Measurements from ENCODE around the gene IFFO2.

GRCh38 chr1:18951818-18952391 lies 4.6 kb downstream of the IFFO2 start:
- TF ChIP-seq EP300 (IDR thresholded peaks at IDR 0.05; ENCODE audit: low read depth in 2 of 2, low read length in 2 of 2), result no peak
- TF ChIP-seq EP300 (CRISPR knock-in tag; IDR thresholded peaks at IDR 0.05; ENCODE audit: borderline replicate concordance), result no peak
- no peak for TF ChIP-seq NCOA1 (CRISPR knock-in tag; IDR thresholded peaks at IDR 0.05)
- TF ChIP-seq ZNF251 (CRISPR knock-in tag; IDR thresholded peaks at IDR 0.05), result no peak
- TF ChIP-seq, protein P1, sequence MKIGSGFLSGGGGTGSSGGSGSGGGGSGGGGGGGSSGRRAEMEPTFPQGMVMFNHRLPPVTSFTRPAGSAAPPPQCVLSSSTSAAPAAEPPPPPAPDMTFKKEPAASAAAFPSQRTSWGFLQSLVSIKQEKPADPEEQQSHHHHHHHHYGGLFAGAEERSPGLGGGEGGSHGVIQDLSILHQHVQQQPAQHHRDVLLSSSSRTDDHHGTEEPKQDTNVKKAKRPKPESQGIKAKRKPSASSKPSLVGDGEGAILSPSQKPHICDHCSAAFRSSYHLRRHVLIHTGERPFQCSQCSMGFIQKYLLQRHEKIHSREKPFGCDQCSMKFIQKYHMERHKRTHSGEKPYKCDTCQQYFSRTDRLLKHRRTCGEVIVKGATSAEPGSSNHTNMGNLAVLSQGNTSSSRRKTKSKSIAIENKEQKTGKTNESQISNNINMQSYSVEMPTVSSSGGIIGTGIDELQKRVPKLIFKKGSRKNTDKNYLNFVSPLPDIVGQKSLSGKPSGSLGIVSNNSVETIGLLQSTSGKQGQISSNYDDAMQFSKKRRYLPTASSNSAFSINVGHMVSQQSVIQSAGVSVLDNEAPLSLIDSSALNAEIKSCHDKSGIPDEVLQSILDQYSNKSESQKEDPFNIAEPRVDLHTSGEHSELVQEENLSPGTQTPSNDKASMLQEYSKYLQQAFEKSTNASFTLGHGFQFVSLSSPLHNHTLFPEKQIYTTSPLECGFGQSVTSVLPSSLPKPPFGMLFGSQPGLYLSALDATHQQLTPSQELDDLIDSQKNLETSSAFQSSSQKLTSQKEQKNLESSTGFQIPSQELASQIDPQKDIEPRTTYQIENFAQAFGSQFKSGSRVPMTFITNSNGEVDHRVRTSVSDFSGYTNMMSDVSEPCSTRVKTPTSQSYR (CRISPR knock-in tag; IDR thresholded peaks at IDR 0.05; ENCODE audit: borderline replicate concordance), result no peak
- TF ChIP-seq TCF12 (IDR thresholded peaks at IDR 0.05), result no peak
- no peak for TF ChIP-seq TCF12 (CRISPR knock-in tag; IDR thresholded peaks at IDR 0.05)
- TF ChIP-seq, protein P2, sequence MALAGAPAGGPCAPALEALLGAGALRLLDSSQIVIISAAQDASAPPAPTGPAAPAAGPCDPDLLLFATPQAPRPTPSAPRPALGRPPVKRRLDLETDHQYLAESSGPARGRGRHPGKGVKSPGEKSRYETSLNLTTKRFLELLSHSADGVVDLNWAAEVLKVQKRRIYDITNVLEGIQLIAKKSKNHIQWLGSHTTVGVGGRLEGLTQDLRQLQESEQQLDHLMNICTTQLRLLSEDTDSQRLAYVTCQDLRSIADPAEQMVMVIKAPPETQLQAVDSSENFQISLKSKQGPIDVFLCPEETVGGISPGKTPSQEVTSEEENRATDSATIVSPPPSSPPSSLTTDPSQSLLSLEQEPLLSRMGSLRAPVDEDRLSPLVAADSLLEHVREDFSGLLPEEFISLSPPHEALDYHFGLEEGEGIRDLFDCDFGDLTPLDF (CRISPR knock-in tag; IDR thresholded peaks at IDR 0.05), result no peak
- TF ChIP-seq CTCF (CRISPR knock-in tag; IDR thresholded peaks at IDR 0.05), result no peak
- TF ChIP-seq ASH2L (IDR thresholded peaks at IDR 0.05; ENCODE audit: insufficient read length, low read depth, low read length), result no peak
